ENCODE data around the gene EFHD2.
A peak's percentile ranks its signal among the peaks of the same experiment; 100 is the strongest.

Gene EFHD2

GRCh38 chr1:15409388-15410222 is at the start of gene EFHD2:
TSS of gene EFHD2 (plus strand) at chr1:15409888. CDS start at chr1:15409972, 84 bp downstream.
- DNase-seq (ENCODE audit: extremely low read depth, low read depth), result peak; percentile 39
- peak within 1 kb of the TSS; percentile 79 for H3K4me3 ChIP-seq (replicated peaks; ENCODE audit: low read depth, low read length)
- TF ChIP-seq CTCF (IDR thresholded peaks at IDR 0.05; ENCODE audit: low read depth, low read length, missing control alignments), result no peak

- TF ChIP-seq CTCF (IDR thresholded peaks at IDR 0.05; ENCODE audit: low read depth, low read length, missing control alignments), result no peak
- DNase-seq (ENCODE audit: extremely low read depth, low read depth), result no peak
- no peak overlapping the region for H3K4me3 ChIP-seq (replicated peaks; ENCODE audit: low read depth, low read length)
Observed at GRCh38 chr1:15360700-15361099, 49.0 kb upstream of the EFHD2 start.

- no peak overlapping the region for H3K4me3 ChIP-seq (replicated peaks; ENCODE audit: low read depth, low read length)
- no peak for DNase-seq (ENCODE audit: extremely low read depth, low read depth)
- no peak for TF ChIP-seq CTCF (IDR thresholded peaks at IDR 0.05; ENCODE audit: low read depth, low read length, missing control alignments)
Observed at GRCh38 chr1:15362096-15362736, 47.5 kb upstream of the EFHD2 start.

GRCh38 chr1:15362737-15363128 is 47.0 kb upstream of the EFHD2 start:
- TF ChIP-seq CTCF (IDR thresholded peaks at IDR 0.05; ENCODE audit: low read depth, low read length, missing control alignments), result no peak
- no peak for DNase-seq (ENCODE audit: extremely low read depth, low read depth)
- H3K4me3 ChIP-seq (replicated peaks; ENCODE audit: low read depth, low read length), result no peak overlapping the region

- no peak for DNase-seq (ENCODE audit: extremely low read depth, low read depth)
- no peak for TF ChIP-seq CTCF (IDR thresholded peaks at IDR 0.05; ENCODE audit: low read depth, low read length, missing control alignments)
- no peak overlapping the region for H3K4me3 ChIP-seq (replicated peaks; ENCODE audit: low read depth, low read length)
Observed at GRCh38 chr1:15364740-15365139, 44.9 kb upstream of the EFHD2 start.

GRCh38 chr1:15368888-15369287 is 40.8 kb upstream of the EFHD2 start:
- TF ChIP-seq CTCF (IDR thresholded peaks at IDR 0.05; ENCODE audit: low read depth, low read length, missing control alignments), result no peak
- DNase-seq (ENCODE audit: extremely low read depth, low read depth), result no peak
- no peak overlapping the region for H3K4me3 ChIP-seq (replicated peaks; ENCODE audit: low read depth, low read length)
